SK-N-SH treated with all-trans-retinoic acid at 6 μM for 48 hours (cell line): Measurements from ENCODE around the gene NOD2.

Experiments used
- ARNTL ChIP-seq: fragments of 450-650 bp; formaldehyde crosslinking; IDR thresholded peaks from 2 replicates; pipeline ENCODE4 v1.5.0; 2020; ENCODE audit warnings: low read depth, mild to moderate bottlenecking, moderate library complexity, borderline replicate concordance
- CREB5 ChIP-seq: fragments of 250-450 bp; sonication (Bioruptor Pico); IDR thresholded peaks from 2 replicates; pipeline ENCODE4 v1.5.1; 2020; ENCODE audit warnings: low read depth, mild to moderate bottlenecking, moderate library complexity
- PATZ1 ChIP-seq: fragments of 250-450 bp; sonication (Bioruptor Pico); IDR thresholded peaks from 2 replicates; pipeline ENCODE4 v1.8.0; 2020; ENCODE audit warnings: mild to moderate bottlenecking, moderate library complexity, borderline replicate concordance
- RARB ChIP-seq: fragments of 250-450 bp; sonication (Bioruptor Pico); IDR thresholded peaks from 2 replicates; pipeline ENCODE4 v1.8.0; 2021; ENCODE audit warnings: mild to moderate bottlenecking, moderate library complexity
- SNAI2 ChIP-seq: fragments of 250-450 bp; sonication (Bioruptor Pico); IDR thresholded peaks from 2 replicates; pipeline ENCODE4 v1.5.0; 2020; ENCODE audit warnings: mild to moderate bottlenecking, moderate library complexity
- TOX ChIP-seq: fragments of 250-450 bp; sonication (Bioruptor Pico); IDR thresholded peaks from 2 replicates; pipeline ENCODE4 v1.8.0; 2021; ENCODE audit warnings: mild to moderate bottlenecking, moderate library complexity, borderline replicate concordance
- ZFP30 ChIP-seq: fragments of 450-650 bp; formaldehyde crosslinking; IDR thresholded peaks from 2 replicates; pipeline ENCODE4 v1.5.0; 2022; ENCODE audit warnings: mild to moderate bottlenecking, moderate library complexity
- ZNF8 ChIP-seq: fragments of 450-650 bp; formaldehyde crosslinking; IDR thresholded peaks from 2 replicates; pipeline ENCODE4 v1.5.0; 2020; ENCODE audit warnings: mild to moderate bottlenecking, moderate library complexity
- TF ChIP-seq, protein P1 (sequence below): fragments of 250-450 bp; sonication (Bioruptor Pico); IDR thresholded peaks from 2 replicates; pipeline ENCODE4 v1.8.0; 2021; ENCODE audit warnings: low read depth, mild to moderate bottlenecking, moderate library complexity, borderline replicate concordance

- TF ChIP-seq, protein P1, sequence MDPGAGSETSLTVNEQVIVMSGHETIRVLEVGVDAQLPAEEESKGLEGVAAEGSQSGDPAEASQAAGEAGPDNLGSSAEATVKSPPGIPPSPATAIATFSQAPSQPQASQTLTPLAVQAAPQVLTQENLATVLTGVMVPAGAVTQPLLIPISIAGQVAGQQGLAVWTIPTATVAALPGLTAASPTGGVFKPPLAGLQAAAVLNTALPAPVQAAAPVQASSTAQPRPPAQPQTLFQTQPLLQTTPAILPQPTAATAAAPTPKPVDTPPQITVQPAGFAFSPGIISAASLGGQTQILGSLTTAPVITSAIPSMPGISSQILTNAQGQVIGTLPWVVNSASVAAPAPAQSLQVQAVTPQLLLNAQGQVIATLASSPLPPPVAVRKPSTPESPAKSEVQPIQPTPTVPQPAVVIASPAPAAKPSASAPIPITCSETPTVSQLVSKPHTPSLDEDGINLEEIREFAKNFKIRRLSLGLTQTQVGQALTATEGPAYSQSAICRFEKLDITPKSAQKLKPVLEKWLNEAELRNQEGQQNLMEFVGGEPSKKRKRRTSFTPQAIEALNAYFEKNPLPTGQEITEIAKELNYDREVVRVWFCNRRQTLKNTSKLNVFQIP (CRISPR knock-in tag) = no peak
- TF ChIP-seq ZFP30 (CRISPR knock-in tag) = no peak
- TF ChIP-seq SNAI2 (CRISPR knock-in tag) = no peak
- no peak for TF ChIP-seq ARNTL
- TF ChIP-seq PATZ1 (CRISPR knock-in tag) = no peak
- TF ChIP-seq TOX (CRISPR knock-in tag) = no peak
- TF ChIP-seq RARB = no peak
- no peak for TF ChIP-seq CREB5
- no peak for TF ChIP-seq ZNF8
These were observed 4.5 kb upstream of the NOD2 start for GRCh38 chr16:50688867-50689266.
